Ecto neural progenitor cell (in vitro differentiated cells): ENCODE measurements around the gene MGAT5.

ENCODE experiments used
- DNase-seq: peaks from one replicate; pipeline ENCODE4 v3.0.0-alpha.2; 2018; ENCODE audit warnings: low spot score

Gene MGAT5

DNA sequence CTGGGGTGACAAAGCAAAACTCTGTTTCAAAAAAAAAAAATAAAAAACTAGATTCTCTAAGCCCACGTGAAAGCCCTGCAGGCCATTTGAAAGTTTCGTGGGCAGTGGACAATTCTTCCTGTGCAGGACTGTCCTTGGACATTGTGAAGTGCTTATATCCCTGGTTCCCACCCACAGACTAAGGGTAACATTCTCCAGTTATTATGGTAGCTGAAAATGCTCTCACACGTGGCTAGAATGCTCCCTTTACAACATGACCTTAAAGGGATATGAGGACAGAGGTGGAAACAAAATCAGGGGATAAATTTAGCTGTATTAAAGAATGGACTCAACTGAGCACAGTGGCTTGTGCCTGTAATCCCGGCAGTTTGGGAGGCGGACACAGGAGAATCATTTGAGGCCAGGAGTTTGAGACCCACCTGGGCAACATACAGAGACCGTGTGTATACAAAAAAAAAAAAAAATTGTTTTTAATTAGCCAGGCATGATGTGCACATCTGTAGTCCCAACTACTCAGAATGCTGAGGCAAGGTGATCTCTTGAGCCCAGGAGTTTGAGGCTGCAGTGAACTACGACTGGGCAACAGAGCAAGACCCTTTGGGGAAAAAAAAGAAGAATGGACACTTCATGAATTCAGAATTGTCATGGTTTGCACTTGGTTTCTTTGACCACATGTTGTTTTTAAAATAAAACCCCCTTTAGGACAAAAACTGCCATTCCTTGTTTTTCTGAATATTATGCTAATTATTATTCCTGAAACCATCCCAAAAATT is 167.9 kb downstream of the MGAT5 start:
- DNase-seq: no peak

GRCh38 chr2:134425724-134426496 is 172.0 kb downstream of the MGAT5 start:
- no peak for DNase-seq

- DNase-seq: no peak
These were observed 172.8 kb downstream of the MGAT5 start for GRCh38 chr2:134426721-134427120.

DNA sequence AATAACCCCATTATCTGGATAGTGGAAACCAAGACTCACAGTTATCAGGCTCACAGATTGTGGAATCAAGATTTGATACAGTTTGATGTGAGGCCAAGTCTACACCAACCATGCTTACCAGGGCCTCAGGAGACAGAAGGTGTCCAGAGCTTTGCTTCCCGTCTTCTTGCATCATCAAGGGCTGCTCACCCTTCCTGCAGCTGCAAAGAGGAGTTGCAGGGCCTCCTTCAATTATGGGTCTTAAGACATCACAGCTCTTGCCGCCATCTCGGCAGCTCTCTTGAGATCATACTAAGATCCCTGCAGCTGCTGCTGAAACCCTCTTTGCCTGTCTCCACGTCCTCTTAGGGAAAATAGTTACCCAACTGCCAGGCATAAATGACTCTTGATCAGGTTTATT is 176.0 kb downstream of the MGAT5 start:
- no peak for DNase-seq

DNA sequence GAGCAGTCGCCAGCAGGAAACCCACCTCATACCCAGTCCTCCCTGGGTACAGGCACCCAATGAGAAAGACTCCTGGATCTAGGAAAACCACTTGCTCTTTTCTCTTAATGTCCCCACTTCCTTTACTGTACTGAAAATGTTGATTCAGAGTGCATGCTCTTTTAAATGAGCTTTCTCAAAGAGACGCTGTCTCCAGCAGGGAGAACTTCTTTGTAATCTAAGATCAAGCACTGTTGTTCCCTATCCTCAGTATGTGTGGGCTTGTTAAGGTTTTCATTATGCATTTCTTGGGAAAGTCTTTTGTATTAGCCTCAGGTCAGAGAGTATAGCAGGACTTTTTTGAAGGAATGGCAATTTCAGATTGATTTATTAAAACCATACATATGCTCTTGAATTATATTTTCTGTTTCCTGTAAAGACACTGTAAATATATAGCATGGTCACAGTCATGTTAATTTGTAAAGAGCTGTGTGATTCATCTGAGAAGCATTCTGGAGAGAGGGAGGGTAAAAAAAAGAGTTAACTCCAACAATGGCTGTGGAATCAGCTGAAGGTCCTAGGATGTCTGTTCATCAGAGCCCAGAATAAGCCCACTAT is 178.1 kb downstream of the MGAT5 start:
- no peak for DNase-seq

GRCh38 chr2:134432435-134432883 is 178.6 kb downstream of the MGAT5 start:
- DNase-seq: no peak

DNA sequence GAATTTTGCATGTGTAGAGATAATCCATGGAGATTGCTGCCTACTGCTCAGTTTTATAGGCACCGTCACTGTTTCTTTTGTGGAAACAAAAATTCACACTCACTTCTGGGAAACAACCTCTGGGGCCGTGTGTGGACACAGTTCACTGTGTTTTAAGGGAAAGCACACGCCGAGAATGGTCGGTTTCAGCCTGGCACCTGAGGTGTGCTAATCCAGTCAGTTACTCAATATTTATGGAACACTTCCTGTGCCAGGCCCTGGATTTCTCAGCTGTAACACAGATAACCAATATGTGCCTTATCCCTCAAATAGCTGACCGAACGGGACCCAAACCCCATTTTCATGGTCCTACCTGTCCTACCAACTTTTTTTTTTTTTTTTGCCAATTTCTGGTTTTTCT is 179.6 kb downstream of the MGAT5 start:
- DNase-seq: no peak

GRCh38 chr2:134433979-134434378 is 180.1 kb downstream of the MGAT5 start:
- no peak for DNase-seq

DNA sequence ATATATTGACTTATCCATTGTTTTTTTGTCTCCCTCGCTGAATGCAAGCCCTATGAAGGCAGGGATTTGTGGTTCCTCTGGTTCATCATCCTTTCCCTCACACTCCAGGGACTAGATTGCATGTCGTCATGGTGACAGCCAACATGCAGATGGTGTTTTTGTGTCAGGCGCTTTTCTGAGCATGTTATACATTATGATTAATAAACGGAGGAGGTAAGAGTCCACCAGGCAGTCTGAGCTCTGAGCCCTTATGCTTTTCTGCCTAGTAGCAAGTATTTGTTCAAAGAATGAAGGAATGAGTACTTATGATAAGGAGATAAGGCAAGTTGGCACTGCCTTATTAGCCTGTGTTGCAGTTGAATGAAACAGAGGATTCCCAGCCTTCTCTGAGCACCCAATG is 181.6 kb downstream of the MGAT5 start:
- no peak for DNase-seq

DNA sequence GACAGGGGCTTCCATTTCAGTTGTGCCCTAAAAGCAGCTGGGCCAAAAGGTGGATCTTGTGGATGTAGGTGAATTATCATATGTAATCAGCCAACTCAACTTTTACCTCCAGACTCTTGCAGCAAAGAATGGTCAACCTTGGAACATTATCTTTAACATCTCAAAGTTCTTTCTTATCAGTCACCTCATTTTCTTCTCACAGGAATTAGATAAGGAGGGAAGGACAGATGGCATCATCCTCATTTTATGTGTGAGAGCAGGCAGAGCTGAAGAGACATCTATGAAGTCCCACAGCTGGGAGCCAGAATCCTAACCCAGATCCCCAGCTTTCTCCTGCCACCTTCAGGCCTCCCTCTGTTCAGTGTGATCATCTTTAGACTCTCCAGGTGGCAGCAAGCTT is 182.1 kb downstream of the MGAT5 start:
- DNase-seq: no peak

DNA sequence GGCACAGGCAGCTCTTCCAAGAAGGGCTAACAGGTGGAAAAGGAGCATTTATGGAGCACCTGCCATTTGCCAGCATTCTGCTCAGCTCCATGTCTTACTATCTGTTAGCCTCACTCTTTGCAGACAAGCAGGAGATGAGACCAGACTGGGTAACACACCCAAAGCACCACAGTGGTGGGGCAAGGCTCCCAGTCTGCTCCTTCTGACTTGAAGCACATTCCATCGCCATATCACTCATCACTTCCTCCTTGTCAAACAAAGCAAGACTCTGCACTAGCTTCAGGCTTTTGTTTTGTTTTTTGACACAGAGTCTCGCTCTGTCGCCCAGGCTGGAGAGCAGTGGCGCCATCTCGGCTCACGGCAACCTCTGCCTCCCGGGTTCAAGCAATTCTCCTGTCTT is 182.8 kb downstream of the MGAT5 start:
- no peak for DNase-seq

DNA sequence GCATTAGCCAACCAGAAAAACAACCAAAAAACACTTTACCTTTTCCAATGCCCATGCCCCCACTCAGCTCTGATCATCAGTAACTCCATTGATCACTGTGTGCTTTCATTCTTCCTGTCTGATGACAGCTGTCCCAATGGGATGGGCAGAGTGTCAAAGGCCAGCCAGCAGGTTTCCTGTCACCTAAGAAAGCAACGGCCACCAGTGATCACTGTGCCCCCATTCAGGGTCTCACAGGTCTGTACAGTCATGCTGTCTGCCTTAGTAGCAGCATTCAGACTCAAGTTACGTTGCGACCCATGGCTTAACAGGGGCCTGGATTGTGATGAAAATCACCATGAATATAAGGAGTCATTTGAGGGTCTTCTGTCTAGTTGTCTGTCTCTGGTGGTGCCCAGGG is 184.5 kb downstream of the MGAT5 start:
- DNase-seq: no peak

DNA sequence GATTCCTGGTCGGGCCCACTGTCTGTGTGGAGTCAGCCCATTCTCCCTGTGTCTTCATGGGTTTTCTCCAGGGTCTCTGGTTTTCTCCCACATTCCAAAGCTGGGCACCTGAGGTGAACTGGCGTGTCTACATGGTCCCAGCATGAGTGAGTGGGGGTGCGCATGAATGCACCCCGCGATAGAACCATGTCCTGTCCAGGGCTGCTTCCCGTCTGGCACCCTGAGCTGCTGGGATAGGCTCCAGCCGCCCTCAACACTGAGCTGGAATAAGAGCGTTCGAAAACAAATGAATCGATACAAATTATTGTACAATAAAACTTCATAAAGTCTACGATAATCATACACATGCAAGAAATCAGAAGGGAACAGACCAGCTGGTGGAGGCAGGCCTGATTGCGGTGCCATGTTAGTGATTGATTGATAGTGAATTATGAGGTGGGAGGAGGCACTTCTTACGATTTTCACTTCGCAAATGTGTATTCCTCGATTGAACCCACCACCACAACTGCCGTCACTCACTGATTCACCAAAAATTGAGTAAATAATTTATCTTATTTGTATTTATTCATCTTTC is 186.6 kb downstream of the MGAT5 start:
- no peak for DNase-seq

GRCh38 chr2:134441153-134441863 is 187.4 kb downstream of the MGAT5 start:
- no peak for DNase-seq

- no peak for DNase-seq
These were observed 190.1 kb downstream of the MGAT5 start for GRCh38 chr2:134443814-134444480.

GRCh38 chr2:134445116-134445515 is 191.2 kb downstream of the MGAT5 start:
- no peak for DNase-seq

DNA sequence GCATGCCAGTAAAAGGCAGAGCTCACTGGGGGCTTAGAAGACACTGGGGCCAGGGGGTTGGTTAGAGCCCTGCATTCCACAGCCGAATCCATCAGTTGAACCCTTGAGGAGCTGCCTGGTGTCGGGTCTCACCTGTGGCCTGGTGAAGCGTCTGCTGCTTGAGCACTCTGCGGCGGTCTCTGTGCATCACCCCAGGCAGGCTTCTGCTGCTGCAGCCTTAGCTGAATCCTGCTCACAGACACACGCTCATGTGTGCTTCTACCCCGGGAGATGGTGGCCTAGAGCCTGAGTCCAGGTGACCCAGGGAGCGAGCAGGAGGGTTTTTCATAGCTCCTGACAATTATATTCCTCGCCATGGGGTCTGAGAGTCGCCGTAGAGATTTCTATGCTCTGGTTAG is 192.1 kb downstream of the MGAT5 start:
- no peak for DNase-seq

DNA sequence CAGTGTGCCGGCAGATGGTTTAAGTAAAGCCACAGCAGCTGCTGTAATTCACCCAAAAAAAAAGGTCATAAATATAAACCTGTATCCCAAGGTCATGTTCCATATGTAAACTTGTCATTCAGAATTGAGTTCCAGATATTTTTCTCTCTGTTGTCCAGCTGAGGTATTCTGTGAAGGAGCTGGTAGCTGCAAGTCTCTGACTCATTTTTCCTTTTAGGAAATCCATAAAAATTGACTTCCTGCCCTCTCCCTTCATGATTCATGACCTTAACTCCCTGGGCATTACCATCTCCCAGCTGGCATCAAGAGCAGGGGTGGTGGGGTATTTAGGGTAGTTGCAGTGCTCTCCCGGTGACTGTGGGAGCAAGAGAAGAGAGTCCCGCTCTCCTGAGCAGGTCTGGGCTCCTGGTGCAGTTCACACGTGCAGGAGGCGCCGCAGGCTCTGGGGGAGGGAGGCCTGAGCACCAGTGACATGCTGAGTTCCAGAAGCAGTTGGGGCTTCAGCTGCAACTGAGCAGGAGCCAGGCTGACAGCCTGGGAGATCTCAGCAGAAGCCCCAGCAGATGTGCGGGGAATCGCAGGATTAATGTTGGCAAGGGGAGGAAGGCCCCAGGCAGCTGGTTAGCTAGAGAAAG is 192.6 kb downstream of the MGAT5 start:
- no peak for DNase-seq

GRCh38 chr2:134447669-134448068 is 193.8 kb downstream of the MGAT5 start:
- no peak for DNase-seq

DNA sequence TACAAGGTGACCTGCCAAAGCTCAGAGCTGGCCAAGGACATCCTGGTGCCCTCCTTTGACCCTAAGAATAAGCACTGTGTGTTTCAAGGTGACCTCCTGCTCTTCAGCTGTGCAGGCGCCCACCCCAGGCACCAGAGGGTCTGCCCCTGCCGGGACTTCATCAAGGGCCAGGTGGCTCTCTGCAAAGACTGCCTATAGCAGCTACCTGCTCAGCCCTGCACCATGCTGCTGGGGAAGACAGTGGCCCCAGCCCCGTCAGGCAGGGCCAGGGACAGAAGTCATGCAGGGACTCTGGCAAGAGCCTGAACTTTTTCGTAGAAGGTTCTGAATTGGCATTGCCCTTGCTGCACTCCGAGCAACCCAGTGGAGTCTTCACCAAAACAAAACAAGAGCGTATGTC is 194.8 kb downstream of the MGAT5 start:
- no peak for DNase-seq

- no peak for DNase-seq
These were observed 195.3 kb downstream of the MGAT5 start for GRCh38 chr2:134449157-134449556.
